K562 treated with DMSO at 1 percent for 4 hours (cell line): ENCODE results near the gene KRTAP13-3. TPM values are rescaled to one million over a fixed set of nuclear protein-coding genes. Genes with fewer than 3 reads are reported as not detected.

Experiments used
- total RNA-seq: library from RNA; unstranded; fragments of 300-600 nt; gene quantifications from 2 replicates; pipeline ENCODE4 v1.2.3, GENCODE V29; 2022; ENCODE audit not compliant: insufficient read depth

KRTAP13-3 gene, protein sequence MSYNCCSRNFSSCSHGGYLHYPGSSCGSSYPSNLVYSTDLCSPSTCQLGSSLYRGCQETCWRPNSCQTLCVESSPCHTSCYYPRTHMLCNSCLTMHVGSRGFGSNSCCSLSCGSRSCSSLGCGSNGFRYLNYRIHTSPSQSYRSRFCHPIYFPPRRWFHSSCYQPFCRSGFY
- not detected in 2 replicates for total RNA-seq

DNA sequence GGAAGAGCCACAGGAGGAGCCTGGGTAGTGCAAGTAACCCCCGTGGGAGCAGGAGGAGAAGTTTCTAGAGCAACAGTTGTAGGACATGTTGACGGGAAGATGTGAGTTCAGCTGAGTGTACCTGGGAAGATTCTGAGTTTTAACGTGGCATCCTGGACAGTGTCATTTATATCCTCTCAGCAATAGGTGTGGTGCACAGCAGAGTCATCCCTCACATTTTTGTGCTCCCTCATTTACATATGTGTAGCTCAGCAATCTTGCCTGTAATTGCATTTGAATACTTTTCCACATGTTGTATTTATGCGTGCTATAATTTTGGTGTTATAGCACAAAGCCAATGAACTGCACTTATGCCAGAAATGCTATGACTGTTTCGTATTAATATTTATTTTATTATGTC lies at the start of gene KRTAP13-3:
KRTAP13-3 (minus strand) TSS at position 101 of the 400 bp plus-strand sequence; CDS start at position 87, 14 bp downstream.

DNA sequence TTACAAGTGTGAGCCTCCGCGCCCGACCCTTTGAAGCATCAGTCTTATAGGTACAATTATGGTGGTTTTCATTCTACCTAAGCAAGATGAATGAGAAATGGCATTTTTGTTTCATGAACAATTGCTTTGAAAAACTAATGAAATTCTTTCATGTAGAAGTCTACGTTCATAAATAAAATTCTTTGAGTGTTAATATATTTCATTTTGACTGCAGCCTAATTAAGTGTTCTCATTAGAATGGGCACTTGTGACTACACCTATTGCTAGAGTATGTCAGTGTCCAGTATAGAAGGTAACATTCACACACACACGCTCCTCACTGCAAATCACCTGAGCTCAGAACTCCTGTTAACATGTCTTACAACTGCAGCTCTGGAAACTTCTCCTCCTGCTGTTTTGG lies 14.2 kb upstream of the KRTAP13-3 start, which contains the start of gene KRTAP15-1:
KRTAP15-1 (plus strand) TSS at position 301 of the 400 bp plus-strand sequence; CDS start at position 354, 53 bp downstream.

DNA sequence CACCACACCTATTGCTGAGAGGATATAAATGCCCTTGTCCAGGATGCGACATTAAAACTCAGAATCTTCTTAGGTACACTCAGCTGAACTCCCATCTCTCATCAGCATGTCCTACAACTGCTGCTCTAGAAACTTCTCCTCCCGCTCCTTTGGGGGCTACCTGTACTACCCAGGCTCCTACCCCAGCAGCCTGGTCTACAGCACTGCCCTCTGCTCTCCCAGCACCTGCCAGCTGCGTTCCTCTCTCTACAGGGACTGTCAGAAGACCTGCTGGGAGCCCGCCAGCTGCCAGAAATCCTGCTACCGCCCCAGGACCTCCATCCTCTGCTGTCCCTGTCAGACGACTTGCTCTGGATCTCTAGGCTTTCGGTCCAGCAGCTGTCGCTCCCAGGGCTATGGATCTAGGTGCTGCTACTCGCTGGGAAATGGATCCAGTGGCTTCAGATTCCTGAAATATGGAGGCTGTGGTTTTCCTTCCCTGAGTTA lies 4.5 kb upstream of the KRTAP13-3 start, which contains the start of gene KRTAP13-4:
KRTAP13-4 (plus strand) TSS at position 51 of the 486 bp plus-strand sequence; CDS start at position 107, 56 bp downstream.

DNA sequence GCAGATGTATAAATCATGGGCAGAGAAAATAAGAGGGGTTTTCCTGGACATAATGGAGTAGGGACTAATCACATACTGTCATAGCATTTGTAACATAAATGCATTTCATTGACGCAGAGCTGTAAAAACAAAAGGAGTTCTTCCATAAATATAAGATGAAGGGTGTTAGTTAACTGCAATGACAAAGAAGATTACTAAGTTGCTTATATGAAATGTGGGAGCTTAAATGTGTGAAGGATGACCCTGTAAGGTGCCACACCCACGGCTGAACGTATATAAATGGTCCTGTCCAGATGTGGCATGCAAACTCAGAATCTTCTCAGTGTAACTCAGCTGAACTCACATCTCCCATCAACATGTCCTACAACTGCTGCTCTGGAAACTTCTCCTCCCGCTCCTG lies 30.0 kb downstream of the KRTAP13-3 start, which contains the start of gene KRTAP13-1:
KRTAP13-1 (plus strand) TSS at position 301 of the 400 bp plus-strand sequence; CDS start at position 357, 56 bp downstream.

Other genes with a start within 250 kb of the KRTAP13-3 start
- not detected in 2 replicates for gene CLDN8, start 209.8 kb downstream of the KRTAP13-3 start, total RNA-seq
- gene KRTAP24-1, start 143.0 kb downstream of the KRTAP13-3 start, total RNA-seq, result not detected in 2 replicates
- gene KRTAP25-1, start 136.4 kb downstream of the KRTAP13-3 start, total RNA-seq, result not detected in 2 replicates
- not detected in 2 replicates for gene KRTAP26-1, start 105.6 kb downstream of the KRTAP13-3 start, total RNA-seq
- gene KRTAP27-1, start 88.2 kb downstream of the KRTAP13-3 start, total RNA-seq, result not detected in 2 replicates
- not detected in 2 replicates for gene KRTAP23-1, start 77.3 kb downstream of the KRTAP13-3 start, total RNA-seq
- gene KRTAP13-2, start 53.7 kb downstream of the KRTAP13-3 start, total RNA-seq, result not detected in 2 replicates
- gene KRTAP13-1, start 29.9 kb downstream of the KRTAP13-3 start, total RNA-seq, result not detected in 2 replicates
- gene KRTAP13-4, start 4.3 kb upstream of the KRTAP13-3 start, total RNA-seq, result not detected in 2 replicates
- gene KRTAP15-1, start 14.3 kb upstream of the KRTAP13-3 start, total RNA-seq, result not detected in 2 replicates
- not detected in 2 replicates for gene KRTAP19-1, start 54.4 kb upstream of the KRTAP13-3 start, total RNA-seq
- not detected in 2 replicates for gene KRTAP19-2, start 61.5 kb upstream of the KRTAP13-3 start, total RNA-seq
- not detected in 2 replicates for gene KRTAP19-3, start 66.1 kb upstream of the KRTAP13-3 start, total RNA-seq
- gene KRTAP19-4, start 71.2 kb upstream of the KRTAP13-3 start, total RNA-seq, result not detected in 2 replicates
- not detected in 2 replicates for gene KRTAP19-5, start 76.2 kb upstream of the KRTAP13-3 start, total RNA-seq
- gene KRTAP19-6, start 115.9 kb upstream of the KRTAP13-3 start, total RNA-seq, result not detected in 2 replicates
- not detected in 2 replicates for gene KRTAP19-7, start 135.4 kb upstream of the KRTAP13-3 start, total RNA-seq
- not detected in 2 replicates for gene KRTAP22-2, start 164.5 kb upstream of the KRTAP13-3 start, total RNA-seq
- not detected in 2 replicates for gene KRTAP6-3, start 166.5 kb upstream of the KRTAP13-3 start, total RNA-seq
- gene KRTAP6-2, start 173.0 kb upstream of the KRTAP13-3 start, total RNA-seq, result not detected in 2 replicates
- gene KRTAP22-1, start 175.2 kb upstream of the KRTAP13-3 start, total RNA-seq, result not detected in 2 replicates
- gene KRTAP6-1, start 188.0 kb upstream of the KRTAP13-3 start, total RNA-seq, result not detected in 2 replicates
- gene KRTAP20-1, start 190.5 kb upstream of the KRTAP13-3 start, total RNA-seq, result not detected in 2 replicates
- gene KRTAP20-4, start 194.7 kb upstream of the KRTAP13-3 start, total RNA-seq, result not detected in 2 replicates
- gene KRTAP20-2, start 209.3 kb upstream of the KRTAP13-3 start, total RNA-seq, result not detected in 2 replicates
- not detected in 2 replicates for gene KRTAP20-3, start 216.9 kb upstream of the KRTAP13-3 start, total RNA-seq